IPS DF 19.7 (cell line): Measurements from ENCODE around the gene MFSD11.
"Not testable (repeated sequence)": the region's sequence is repeated elsewhere in the genome, so short reads cannot be mapped to it uniquely, and the experiment has no call there.

Source experiments
- DNase-seq: peaks from one replicate; pipeline ENCODE4 v3.0.0-alpha.2; 2013; ENCODE audit warnings: low read depth, low spot score

The MFSD11 gene

GRCh38 chr17:76737676-76738467 lies at the start of gene MFSD11:
MFSD11 (plus strand) TSS chr17:76738119; CDS start chr17:76738353, 234 bp downstream.
- DNase-seq = peak; percentile 77

- DNase-seq = no peak
These were observed 49.7 kb upstream of the MFSD11 start for GRCh38 chr17:76688165-76688622.

- DNase-seq = no peak
These were observed 48.1 kb upstream of the MFSD11 start for GRCh38 chr17:76689859-76690258.

GRCh38 chr17:76690596-76691280 lies 47.2 kb upstream of the MFSD11 start:
- DNase-seq = no peak

GRCh38 chr17:76691379-76692191 lies 46.3 kb upstream of the MFSD11 start:
- DNase-seq = no peak

GRCh38 chr17:76695059-76695831 lies 42.7 kb upstream of the MFSD11 start:
- no peak for DNase-seq

GRCh38 chr17:76696763-76697701 lies 40.9 kb upstream of the MFSD11 start:
- no peak for DNase-seq

GRCh38 chr17:76697702-76698465 lies 40.0 kb upstream of the MFSD11 start:
- DNase-seq = no peak

GRCh38 chr17:76698466-76698977 lies 39.4 kb upstream of the MFSD11 start:
- not testable (repeated sequence) for DNase-seq

GRCh38 chr17:76700270-76700616 lies 37.7 kb upstream of the MFSD11 start:
- DNase-seq = no peak

- DNase-seq = no peak
These were observed 37.1 kb upstream of the MFSD11 start for GRCh38 chr17:76700617-76701470.

GRCh38 chr17:76701471-76701967 lies 36.4 kb upstream of the MFSD11 start:
- DNase-seq = no peak

- no peak for DNase-seq
These were observed 35.8 kb upstream of the MFSD11 start for GRCh38 chr17:76702076-76702475.

GRCh38 chr17:76702941-76703637 lies 34.8 kb upstream of the MFSD11 start:
- no peak for DNase-seq

- no peak for DNase-seq
These were observed 33.1 kb upstream of the MFSD11 start for GRCh38 chr17:76704805-76705204.

- no peak for DNase-seq
These were observed 31.1 kb upstream of the MFSD11 start for GRCh38 chr17:76706817-76707216.

- no peak for DNase-seq
These were observed 29.7 kb upstream of the MFSD11 start for GRCh38 chr17:76707985-76708807.
